Hepatocyte (in vitro differentiated cells): ENCODE data around the gene DOCK3. TPM values are rescaled to one million over a fixed set of nuclear protein-coding genes. Genes with fewer than 3 reads are reported as not detected.

Experiments
- DNase-seq: peaks from one replicate; pipeline ENCODE4 v3.0.0-alpha.2; 2016; ENCODE audit warnings: low spot score
- H2AFZ ChIP-seq: fragments of 200-600 bp; sonication (generic); 2 replicates; pipeline ENCODE4 v1.6.0; 2016; ENCODE audit warnings: antibody characterized with exemption, mild to moderate bottlenecking
- H3K27ac ChIP-seq: fragments of 200-600 bp; sonication (generic); 2 replicates; pipeline ENCODE4 v1.5.1; 2016; ENCODE audit warnings: mild to moderate bottlenecking
- H3K27me3 ChIP-seq: fragments of 200-600 bp; sonication (generic); 2 replicates; pipeline ENCODE4 v1.6.1; 2016
- H3K36me3 ChIP-seq: fragments of 200-600 bp; sonication (generic); replicated peaks from 2 replicates; pipeline ENCODE4 v1.5.1; 2016; ENCODE audit warnings: low read depth; ENCODE audit not compliant: insufficient read depth
- H3K4me1 ChIP-seq: fragments of 200-600 bp; sonication (generic); 2 replicates; pipeline ENCODE4 v1.5.1; 2016; ENCODE audit warnings: mild to moderate bottlenecking, moderate library complexity; ENCODE audit not compliant: insufficient read depth
- H3K4me2 ChIP-seq: fragments of 200-600 bp; sonication (generic); 2 replicates; pipeline ENCODE4 v1.6.0; 2016
- H3K4me3 ChIP-seq: fragments of 200-600 bp; sonication (generic); 2 replicates; pipeline ENCODE4 v1.5.1; 2016; ENCODE audit warnings: mild to moderate bottlenecking
- H3K79me2 ChIP-seq: fragments of 200-600 bp; sonication (generic); 2 replicates; pipeline ENCODE4 v1.6.0; 2017; ENCODE audit warnings: mild to moderate bottlenecking
- H3K9me2 ChIP-seq: fragments of 200-600 bp; sonication (generic); replicated peaks from 2 replicates; pipeline ENCODE4 v1.6.0; 2017; ENCODE audit warnings: mild to moderate bottlenecking; ENCODE audit not compliant: insufficient read depth
- H3K9me3 ChIP-seq: fragments of 200-600 bp; sonication (generic); 2 replicates; pipeline ENCODE4 v1.5.1; 2016; ENCODE audit warnings: low read depth, mild to moderate bottlenecking
- H4K20me1 ChIP-seq: fragments of 200-600 bp; sonication (generic); 2 replicates; pipeline ENCODE4 v1.6.0; 2016; ENCODE audit warnings: mild to moderate bottlenecking; ENCODE audit not compliant: insufficient read depth, poor library complexity, severe bottlenecking
- EZH2 ChIP-seq: fragments of 200-600 bp; sonication (generic); IDR thresholded peaks from 2 replicates; pipeline ENCODE4 v1.6.1; 2016; ENCODE audit warnings: antibody characterized with exemption, mild to moderate bottlenecking, borderline replicate concordance
- EZH2phosphoT487 ChIP-seq: fragments of 200-600 bp; sonication (generic); IDR thresholded peaks from one replicate; pipeline ENCODE4 v1.6.1; 2018; ENCODE audit warnings: antibody characterized with exemption, mild to moderate bottlenecking, low read depth, moderate library complexity; ENCODE audit not compliant: unreplicated experiment, severe bottlenecking
- whole genome bisulfite sequencing: methylation state at CpG from one replicate; pipeline ENCODE4 v1.1.6; 2016; ENCODE audit warnings: low lambda C conversion rate; ENCODE audit errors: missing lambda C conversion rate; 5-methylcytosine and 5-hydroxymethylcytosine counted together
- polyA plus RNA-seq: library from polyadenylated mRNA; unstranded; fragments of >200 nt; fragmentation: Nextera tagmentation; extraction: Ambion mirVana; gene quantifications from 2 replicates; pipeline ENCODE4 v1.2.1, GENCODE V29; 2016
- total RNA-seq: library from RNA; depleted of rRNA; stranded (reverse); fragments of >200 nt; gene quantifications from 2 replicates; pipeline ENCODE4 v1.2.3, GENCODE V29; 2014
- TF ChIP-seq, protein P1 (sequence below): fragments of 200-600 bp; sonication (generic); IDR thresholded peaks from 2 replicates; pipeline ENCODE4 v1.5.1; 2016; ENCODE audit warnings: antibody characterized with exemption, mild to moderate bottlenecking; ENCODE audit not compliant: poor library complexity

The DOCK3 gene
- total and polyA plus RNA-seq, 2 experiments from 2014 or later, result 0.77 to 1.6 TPM

DNA sequence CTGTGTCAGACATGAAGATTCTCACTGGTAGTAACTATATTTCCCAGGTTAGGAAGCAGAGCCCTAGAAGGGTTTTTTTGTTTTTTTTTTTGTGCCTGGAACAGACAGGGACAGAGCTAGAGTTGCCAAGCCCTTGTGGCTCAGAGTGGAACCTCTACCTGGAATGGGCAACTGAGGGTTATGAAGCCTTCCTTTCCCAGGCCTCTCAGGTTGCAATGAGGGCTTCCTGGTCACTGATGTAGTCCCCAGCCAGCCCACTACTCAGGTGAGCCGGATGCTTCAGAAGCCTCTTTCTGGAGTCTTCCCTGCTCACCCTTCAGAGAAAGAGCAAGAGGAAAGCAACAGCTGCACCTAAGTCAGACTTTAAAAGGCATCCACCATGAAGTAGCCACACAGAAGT, 661.5 kb downstream of the DOCK3 start:
- H3K4me2 ChIP-seq, result no peak overlapping the region
- H3K9me3 ChIP-seq, result no peaks in the 10 kb centered on the region
- 100% methylated on average over 1 of the region's 1 CpG for WGBS
- no peaks in the 10 kb centered on the region for H3K36me3 ChIP-seq
- no peaks in the 10 kb centered on the region for H3K79me2 ChIP-seq
- no peak overlapping the region for H3K27ac ChIP-seq
- no peaks in the 10 kb centered on the region for H3K9me2 ChIP-seq
- DNase-seq, result no peak
- no peak for TF ChIP-seq EZH2phosphoT487
- TF ChIP-seq, protein P1, sequence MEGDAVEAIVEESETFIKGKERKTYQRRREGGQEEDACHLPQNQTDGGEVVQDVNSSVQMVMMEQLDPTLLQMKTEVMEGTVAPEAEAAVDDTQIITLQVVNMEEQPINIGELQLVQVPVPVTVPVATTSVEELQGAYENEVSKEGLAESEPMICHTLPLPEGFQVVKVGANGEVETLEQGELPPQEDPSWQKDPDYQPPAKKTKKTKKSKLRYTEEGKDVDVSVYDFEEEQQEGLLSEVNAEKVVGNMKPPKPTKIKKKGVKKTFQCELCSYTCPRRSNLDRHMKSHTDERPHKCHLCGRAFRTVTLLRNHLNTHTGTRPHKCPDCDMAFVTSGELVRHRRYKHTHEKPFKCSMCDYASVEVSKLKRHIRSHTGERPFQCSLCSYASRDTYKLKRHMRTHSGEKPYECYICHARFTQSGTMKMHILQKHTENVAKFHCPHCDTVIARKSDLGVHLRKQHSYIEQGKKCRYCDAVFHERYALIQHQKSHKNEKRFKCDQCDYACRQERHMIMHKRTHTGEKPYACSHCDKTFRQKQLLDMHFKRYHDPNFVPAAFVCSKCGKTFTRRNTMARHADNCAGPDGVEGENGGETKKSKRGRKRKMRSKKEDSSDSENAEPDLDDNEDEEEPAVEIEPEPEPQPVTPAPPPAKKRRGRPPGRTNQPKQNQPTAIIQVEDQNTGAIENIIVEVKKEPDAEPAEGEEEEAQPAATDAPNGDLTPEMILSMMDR, result no peak
- TF ChIP-seq EZH2, result no peak
- H3K27me3 ChIP-seq, result no peaks in the 10 kb centered on the region
- H2AFZ ChIP-seq, result no peak overlapping the region
- H3K4me1 ChIP-seq, result peaks cover 14% of the 10 kb centered on the region
- no peak overlapping the region for H3K4me3 ChIP-seq
- no peaks in the 10 kb centered on the region for H4K20me1 ChIP-seq

DNA sequence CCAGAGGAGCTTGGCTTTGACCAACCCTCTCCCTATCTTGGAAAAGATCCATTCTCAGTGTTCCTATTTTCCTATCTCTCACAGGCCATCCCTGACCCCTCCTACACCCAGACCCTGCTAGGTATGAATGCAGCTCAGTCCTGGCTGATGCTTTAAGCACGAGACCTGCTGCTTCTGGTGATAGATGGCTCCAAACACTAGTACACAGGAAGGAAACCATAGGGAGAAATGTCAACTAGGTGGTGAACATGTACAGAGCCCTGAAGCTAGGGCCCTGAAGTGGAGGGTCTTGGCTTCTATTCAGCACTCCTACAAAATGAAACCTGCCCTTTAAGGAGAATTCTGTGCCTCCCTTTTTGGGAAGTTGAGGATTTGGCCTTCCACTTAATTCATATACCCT, 662.9 kb downstream of the DOCK3 start:
- no peaks in the 10 kb centered on the region for H3K9me3 ChIP-seq
- H3K4me2 ChIP-seq, result no peak overlapping the region
- H2AFZ ChIP-seq, result no peak overlapping the region
- H3K79me2 ChIP-seq, result no peaks in the 10 kb centered on the region
- WGBS, result 88% methylated on average over 1 of the region's 1 CpG
- no peaks in the 10 kb centered on the region for H4K20me1 ChIP-seq
- no peak overlapping the region for H3K27ac ChIP-seq
- no peaks in the 10 kb centered on the region for H3K9me2 ChIP-seq
- H3K27me3 ChIP-seq, result no peaks in the 10 kb centered on the region
- no peak for DNase-seq
- TF ChIP-seq, protein P1, result no peak
- TF ChIP-seq EZH2 (no peak), EZH2phosphoT487 (no peak)
- H3K36me3 ChIP-seq, result no peaks in the 10 kb centered on the region
- H3K4me1 ChIP-seq, result peaks cover 14% of the 10 kb centered on the region
- no peak overlapping the region for H3K4me3 ChIP-seq

DNA sequence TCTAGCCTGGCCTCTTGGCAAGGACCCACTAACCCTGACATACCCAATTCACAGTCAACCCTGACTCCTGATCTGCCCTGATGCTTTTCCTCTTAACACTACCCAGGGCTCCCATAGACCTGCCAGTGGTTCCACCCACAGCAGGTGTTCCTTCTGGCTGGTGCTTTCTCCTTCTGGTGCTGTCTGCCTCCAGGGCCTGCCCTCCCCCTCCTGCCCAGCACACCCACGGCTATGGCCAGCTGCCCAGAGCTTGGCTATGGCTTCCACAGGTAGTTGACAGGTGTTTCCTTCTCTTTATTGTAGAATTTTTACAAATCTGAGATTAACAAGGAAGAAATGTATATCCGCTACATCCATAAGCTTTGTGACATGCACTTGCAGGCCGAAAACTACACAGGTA, 663.9 kb downstream of the DOCK3 start:
- no peaks in the 10 kb centered on the region for H3K9me3 ChIP-seq
- no peak for DNase-seq
- no peak for TF ChIP-seq EZH2phosphoT487
- TF ChIP-seq, protein P1, result no peak
- no peak for TF ChIP-seq EZH2
- H3K4me1 ChIP-seq, result peaks cover 14% of the 10 kb centered on the region
- no peaks in the 10 kb centered on the region for H3K27me3 ChIP-seq
- no peak overlapping the region for H3K4me3 ChIP-seq
- H2AFZ ChIP-seq, result no peak overlapping the region
- H3K27ac ChIP-seq, result no peak overlapping the region
- no peak overlapping the region for H3K4me2 ChIP-seq
- H3K36me3 ChIP-seq, result no peaks in the 10 kb centered on the region
- H4K20me1 ChIP-seq, result no peaks in the 10 kb centered on the region
- WGBS, result 88% methylated on average over 3 of the region's 3 CpGs
- no peaks in the 10 kb centered on the region for H3K79me2 ChIP-seq
- H3K9me2 ChIP-seq, result no peaks in the 10 kb centered on the region
